Measurements from ENCODE around the gene ARFRP1. TPM values are rescaled to one million over a fixed set of nuclear protein-coding genes. Genes with fewer than 3 reads are reported as not detected.

ARFRP1 gene
- total and polyA plus RNA-seq, 2 of the 13 experiments (the other 11 are each of a cell fraction or from before 2014, with no cell fraction given), result 32.0 to 51.1 TPM

- DNase-seq (ENCODE audit: low spot score) (no peak), ATAC-seq (no peak; the same call in 2 of the 3 replicates), FAIRE-seq (no peak)
- H3K4me2 ChIP-seq (ENCODE audit: low read depth, low read length), result no peak overlapping the region
- ChIA-PET CTCF (ENCODE audit: low intra/inter-chr PET ratio, low total read pairs) (no interaction called here), POLR2A (no interaction called here)
- intact Hi-C loops (cut with micrococcal nuclease; ENCODE audit: unreplicated experiment) (no loop called here), in situ Hi-C loops (cut with HindIII; ENCODE audit: extremely low pct_ligation_motif_present, low pct_unique_long_range_greater_than_20kb) (no loop called here)
- H3K9ac ChIP-seq (ENCODE audit: insufficient read depth, low read depth, low read length), result no peak overlapping the region
- H4K20me1 ChIP-seq (ENCODE audit: insufficient read depth, low read length), result no peaks in the 10 kb centered on the region
- H3K27ac ChIP-seq (ENCODE audit: extremely low read length, insufficient read depth, low read length), result no peak overlapping the region
- WGBS (ENCODE audit: low lambda C conversion rate), result 94% methylated on average over 10 of the region's 10 CpGs
- no peak overlapping the region for H3K4me3 ChIP-seq (replicated peaks in 1 of 3; ENCODE audit: insufficient read depth in 1 of 3, low read depth in 2 of 3, low read length in 3 of 3)
- H3K79me2 ChIP-seq (ENCODE audit: insufficient read depth, low read length), result no peaks in the 10 kb centered on the region
- no peaks in the 10 kb centered on the region for H3K4me1 ChIP-seq (ENCODE audit: insufficient read depth, low read length)
- H3K36me3 ChIP-seq (replicated peaks in 1 of 2; ENCODE audit: control insufficient read depth in 1 of 2, insufficient read depth in 2 of 2, low read length in 2 of 2), result peaks cover 25 to 42% of the 10 kb centered on the region in 2 experiments
- BruUV-seq (replicated peaks), result no TSS peak
- no peaks in the 10 kb centered on the region for H3K9me3 ChIP-seq (ENCODE audit: low read length)
- no peaks in the 10 kb centered on the region for H3K27me3 ChIP-seq (ENCODE audit: control insufficient read depth in 1 of 2, insufficient read depth in 2 of 2, low read length in 2 of 2)
- H2AFZ ChIP-seq (ENCODE audit: low read length), result no peak overlapping the region
- no peak for TF ChIP-seq AGO2 (optimal IDR thresholded peaks at IDR 0.05; ENCODE audit: low read depth, low read length)
- TF ChIP-seq NRL (CRISPR knock-in tag; IDR thresholded peaks at IDR 0.05; ENCODE audit: borderline replicate concordance), result no peak
- TF ChIP-seq MYC (CRISPR knock-in tag; IDR thresholded peaks at IDR 0.05; ENCODE audit: borderline replicate concordance), result no peak
- no peak for TF ChIP-seq PREB (CRISPR knock-in tag; IDR thresholded peaks at IDR 0.05)
- no peak for TF ChIP-seq ZBTB10 (CRISPR knock-in tag; IDR thresholded peaks at IDR 0.05; ENCODE audit: borderline replicate concordance)
- TF ChIP-seq ZNF33A (CRISPR knock-in tag; IDR thresholded peaks at IDR 0.05; ENCODE audit: borderline replicate concordance), result no peak
- TF ChIP-seq, protein P1, sequence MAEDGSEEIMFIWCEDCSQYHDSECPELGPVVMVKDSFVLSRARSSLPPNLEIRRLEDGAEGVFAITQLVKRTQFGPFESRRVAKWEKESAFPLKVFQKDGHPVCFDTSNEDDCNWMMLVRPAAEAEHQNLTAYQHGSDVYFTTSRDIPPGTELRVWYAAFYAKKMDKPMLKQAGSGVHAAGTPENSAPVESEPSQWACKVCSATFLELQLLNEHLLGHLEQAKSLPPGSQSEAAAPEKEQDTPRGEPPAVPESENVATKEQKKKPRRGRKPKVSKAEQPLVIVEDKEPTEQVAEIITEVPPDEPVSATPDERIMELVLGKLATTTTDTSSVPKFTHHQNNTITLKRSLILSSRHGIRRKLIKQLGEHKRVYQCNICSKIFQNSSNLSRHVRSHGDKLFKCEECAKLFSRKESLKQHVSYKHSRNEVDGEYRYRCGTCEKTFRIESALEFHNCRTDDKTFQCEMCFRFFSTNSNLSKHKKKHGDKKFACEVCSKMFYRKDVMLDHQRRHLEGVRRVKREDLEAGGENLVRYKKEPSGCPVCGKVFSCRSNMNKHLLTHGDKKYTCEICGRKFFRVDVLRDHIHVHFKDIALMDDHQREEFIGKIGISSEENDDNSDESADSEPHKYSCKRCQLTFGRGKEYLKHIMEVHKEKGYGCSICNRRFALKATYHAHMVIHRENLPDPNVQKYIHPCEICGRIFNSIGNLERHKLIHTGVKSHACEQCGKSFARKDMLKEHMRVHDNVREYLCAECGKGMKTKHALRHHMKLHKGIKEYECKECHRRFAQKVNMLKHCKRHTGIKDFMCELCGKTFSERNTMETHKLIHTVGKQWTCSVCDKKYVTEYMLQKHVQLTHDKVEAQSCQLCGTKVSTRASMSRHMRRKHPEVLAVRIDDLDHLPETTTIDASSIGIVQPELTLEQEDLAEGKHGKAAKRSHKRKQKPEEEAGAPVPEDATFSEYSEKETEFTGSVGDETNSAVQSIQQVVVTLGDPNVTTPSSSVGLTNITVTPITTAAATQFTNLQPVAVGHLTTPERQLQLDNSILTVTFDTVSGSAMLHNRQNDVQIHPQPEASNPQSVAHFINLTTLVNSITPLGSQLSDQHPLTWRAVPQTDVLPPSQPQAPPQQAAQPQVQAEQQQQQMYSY (CRISPR knock-in tag; IDR thresholded peaks at IDR 0.05), result no peak
- TF ChIP-seq ZNF780A (CRISPR knock-in tag; IDR thresholded peaks at IDR 0.05), result no peak
- no peak for TF ChIP-seq ZEB1 (IDR thresholded peaks at IDR 0.05; ENCODE audit: insufficient replicate concordance, low read depth)
- TF ChIP-seq, protein P2, sequence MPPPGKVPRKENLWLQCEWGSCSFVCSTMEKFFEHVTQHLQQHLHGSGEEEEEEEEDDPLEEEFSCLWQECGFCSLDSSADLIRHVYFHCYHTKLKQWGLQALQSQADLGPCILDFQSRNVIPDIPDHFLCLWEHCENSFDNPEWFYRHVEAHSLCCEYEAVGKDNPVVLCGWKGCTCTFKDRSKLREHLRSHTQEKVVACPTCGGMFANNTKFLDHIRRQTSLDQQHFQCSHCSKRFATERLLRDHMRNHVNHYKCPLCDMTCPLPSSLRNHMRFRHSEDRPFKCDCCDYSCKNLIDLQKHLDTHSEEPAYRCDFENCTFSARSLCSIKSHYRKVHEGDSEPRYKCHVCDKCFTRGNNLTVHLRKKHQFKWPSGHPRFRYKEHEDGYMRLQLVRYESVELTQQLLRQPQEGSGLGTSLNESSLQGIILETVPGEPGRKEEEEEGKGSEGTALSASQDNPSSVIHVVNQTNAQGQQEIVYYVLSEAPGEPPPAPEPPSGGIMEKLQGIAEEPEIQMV (CRISPR knock-in tag; IDR thresholded peaks at IDR 0.05; ENCODE audit: low read depth), result no peak
- no peak for TF ChIP-seq ADNP (CRISPR knock-in tag; IDR thresholded peaks at IDR 0.05)
- no peak for TF ChIP-seq AKAP8 (CRISPR knock-in tag; IDR thresholded peaks at IDR 0.05)
- no peak for TF ChIP-seq MED1 (CRISPR knock-in tag; IDR thresholded peaks at IDR 0.05)
- TF ChIP-seq ARNT (IDR thresholded peaks at IDR 0.05), result no peak
- no peak for TF ChIP-seq PPARG (CRISPR knock-in tag; conservative IDR thresholded peaks at IDR 0.05)
- no peak for TF ChIP-seq ZNF230 (CRISPR knock-in tag; IDR thresholded peaks at IDR 0.05)
- no peak for TF ChIP-seq MEIS2 (CRISPR knock-in tag; IDR thresholded peaks at IDR 0.05)
- TF ChIP-seq ZNF556 (CRISPR knock-in tag; IDR thresholded peaks at IDR 0.05; ENCODE audit: borderline replicate concordance), result no peak
Measured at GRCh38 chr20:63672666-63673065, 35.1 kb downstream of the ARFRP1 start.
